Upper lobe of right lung (tissue), 1 donor: ENCODE measurements around the gene ZNF225. TPM values are rescaled to one million over a fixed set of nuclear protein-coding genes. Genes with fewer than 3 reads are reported as not detected.

Source experiments
- ATAC-seq: fragments of 200-7000 bp; cut with Tn5 transposase; one replicate; pipeline ENCODE4 v1.9.1; 2020; ENCODE audit warnings: mild to moderate bottlenecking, moderate library complexity
- DNase-seq: peaks from one replicate; pipeline ENCODE4 v3.0.0-alpha.2; 2020
- H3K27ac ChIP-seq: fragments of 200-600 bp; one replicate; pipeline ENCODE4 v1.8.0; 2022
- H3K27me3 ChIP-seq: fragments of 200-600 bp; one replicate; pipeline ENCODE4 v1.8.0; 2022; ENCODE audit warnings: mild to moderate bottlenecking
- H3K36me3 ChIP-seq: fragments of 200-600 bp; one replicate; pipeline ENCODE4 v1.8.0; 2022
- H3K4me1 ChIP-seq: fragments of 200-600 bp; one replicate; pipeline ENCODE4 v1.8.0; 2022
- H3K4me3 ChIP-seq: fragments of 200-600 bp; one replicate; pipeline ENCODE4 v1.8.0; 2022; ENCODE audit warnings: mild to moderate bottlenecking
- H3K9me3 ChIP-seq: fragments of 200-600 bp; one replicate; pipeline ENCODE4 v1.8.0; 2022
- CTCF ChIP-seq: fragments of 200-600 bp; IDR thresholded peaks from one replicate; pipeline ENCODE4 v1.8.0; 2022; ENCODE audit warnings: antibody characterized with exemption
- intact Hi-C: fragments of 100-400 bp; cut with DNase I; formaldehyde crosslinking; loops from one replicate; pipeline ENCODE4 v1.11.0; 2022
- total RNA-seq: library from RNA; stranded (reverse); fragmentation: NEBNext Ultra II Directional; extraction: Animal tissue kit (Norgen Biotek cat#: 25700); gene quantifications from one replicate; pipeline ENCODE4 v1.2.1, GENCODE V29; 2021
- donor health status: DM: no; HTN: yes; CAD: no; lungs with severe emphysema.

ZNF225 gene
- total RNA-seq, 1 donor from 2014 or later = 5.8 TPM

GRCh38 chr19:44076325-44076724 is 36.9 kb upstream of the ZNF225 start:
- TF ChIP-seq CTCF = no peak

GRCh38 chr19:44092108-44092507 is 21.1 kb upstream of the ZNF225 start:
- Histone ChIP-seq H3K9me3 (no peaks in the 10 kb centered on the region), H3K4me1 (peaks cover 7% of the 10 kb centered on the region), H3K36me3 (peaks cover 3% of the 10 kb centered on the region), H3K27ac (no peak overlapping the region), H3K27me3 (no peaks in the 10 kb centered on the region), H3K4me3 (no peak overlapping the region)
- ATAC-seq (no peak), DNase-seq (no peak)
- no peak for TF ChIP-seq CTCF
- intact Hi-C loops = no loop called here

More at GRCh38 chr19:44076325-44076724, 36.9 kb upstream of the ZNF225 start:
- H3K36me3 ChIP-seq = peaks cover 7% of the 10 kb centered on the region
- H3K4me1 ChIP-seq = no peaks in the 10 kb centered on the region
- intact Hi-C loops = no loop called here
- DNase-seq (no peak), ATAC-seq (no peak)
- no peak overlapping the region for H3K27ac ChIP-seq
- no peak overlapping the region for H3K4me3 ChIP-seq
- H3K9me3 ChIP-seq = no peaks in the 10 kb centered on the region
- H3K27me3 ChIP-seq = no peaks in the 10 kb centered on the region

- Histone ChIP-seq H3K27me3 (no peaks in the 10 kb centered on the region), H3K36me3 (peaks cover 23% of the 10 kb centered on the region), H3K4me3 (peak within 1 kb of the TSS; percentile 72), H3K4me1 (peaks cover 7% of the 10 kb centered on the region), H3K27ac (peak within 1 kb of the TSS; percentile 83), H3K9me3 (no peaks in the 10 kb centered on the region)
- DNase-seq (peak; percentile 94), ATAC-seq (peak; percentile 99)
- TF ChIP-seq CTCF = no peak
- intact Hi-C loops = no loop called here
Observed at GRCh38 chr19:44093931-44094765, 19.1 kb upstream of the ZNF225 start, which contains the start of gene ZNF224. TSS of gene ZNF224 (plus strand) at chr19:44094361. CDS start at chr19:44097874, 3,513 bp downstream.

GRCh38 chr19:44107751-44108150 is 5.4 kb upstream of the ZNF225 start:
- ATAC-seq (no peak), DNase-seq (no peak)
- Histone ChIP-seq H3K4me1 (peaks cover 10% of the 10 kb centered on the region), H3K9me3 (peaks cover 65% of the 10 kb centered on the region), H3K4me3 (no peak overlapping the region), H3K36me3 (peaks cover 29% of the 10 kb centered on the region), H3K27me3 (no peaks in the 10 kb centered on the region), H3K27ac (no peak overlapping the region)
- TF ChIP-seq CTCF = no peak
- intact Hi-C loops = no loop called here

GRCh38 chr19:44109458-44109857 is 3.7 kb upstream of the ZNF225 start:
- DNase-seq (no peak), ATAC-seq (no peak)
- Histone ChIP-seq H3K9me3 (peaks cover 65% of the 10 kb centered on the region), H3K36me3 (peaks cover 13% of the 10 kb centered on the region), H3K4me1 (peaks cover 13% of the 10 kb centered on the region), H3K4me3 (no peak overlapping the region), H3K27me3 (no peaks in the 10 kb centered on the region), H3K27ac (no peak overlapping the region)
- intact Hi-C loops = no loop called here
- no peak for TF ChIP-seq CTCF
